ENCODE measurements around the gene RFX2.
"Not testable (repeated sequence)": the region's sequence is repeated elsewhere in the genome, so short reads cannot be mapped to it uniquely, and the experiment has no call there.

The RFX2 gene

DNA sequence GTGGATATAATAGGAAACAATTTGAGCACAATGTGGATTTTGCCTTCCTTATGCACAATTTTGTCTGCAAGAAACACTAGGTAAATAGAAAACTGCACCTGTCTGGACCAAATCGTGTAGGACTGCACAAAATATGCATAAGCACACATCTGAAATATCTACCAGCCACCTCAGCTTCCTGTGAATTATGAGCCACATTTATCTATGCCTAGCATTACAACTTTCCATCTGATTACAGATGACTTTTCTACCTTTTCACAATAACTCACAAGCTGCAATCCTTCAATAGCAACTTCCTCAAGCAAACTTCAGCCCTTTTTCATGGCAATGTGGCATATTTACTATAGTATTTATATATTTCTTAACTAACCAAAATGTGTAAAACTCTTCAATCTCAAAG is 5.7 kb upstream of the RFX2 start:
- no peaks in the 10 kb centered on the region for H3K36me3 ChIP-seq
- H3K27me3 ChIP-seq = no peaks in the 10 kb centered on the region
- peaks cover 0 to 8% (median 0%) of the 10 kb centered on the region in 3 donors for H3K9me3 ChIP-seq
- no peaks in the 10 kb centered on the region for H3K4me1 ChIP-seq
- DNase-seq = no peak
- no peak overlapping the region for H3K27ac ChIP-seq
- no peak for TF ChIP-seq CTCF (IDR thresholded peaks at IDR 0.05)
- H3K4me3 ChIP-seq = no peak overlapping the region
- intact Hi-C loops (cut with DNase I; ENCODE audit: low total_unique reads) = loop anchor here (10.0 kb wide), 1 partner anchor 131 kb away; no protein-coding TSS in a partner anchor

DNA sequence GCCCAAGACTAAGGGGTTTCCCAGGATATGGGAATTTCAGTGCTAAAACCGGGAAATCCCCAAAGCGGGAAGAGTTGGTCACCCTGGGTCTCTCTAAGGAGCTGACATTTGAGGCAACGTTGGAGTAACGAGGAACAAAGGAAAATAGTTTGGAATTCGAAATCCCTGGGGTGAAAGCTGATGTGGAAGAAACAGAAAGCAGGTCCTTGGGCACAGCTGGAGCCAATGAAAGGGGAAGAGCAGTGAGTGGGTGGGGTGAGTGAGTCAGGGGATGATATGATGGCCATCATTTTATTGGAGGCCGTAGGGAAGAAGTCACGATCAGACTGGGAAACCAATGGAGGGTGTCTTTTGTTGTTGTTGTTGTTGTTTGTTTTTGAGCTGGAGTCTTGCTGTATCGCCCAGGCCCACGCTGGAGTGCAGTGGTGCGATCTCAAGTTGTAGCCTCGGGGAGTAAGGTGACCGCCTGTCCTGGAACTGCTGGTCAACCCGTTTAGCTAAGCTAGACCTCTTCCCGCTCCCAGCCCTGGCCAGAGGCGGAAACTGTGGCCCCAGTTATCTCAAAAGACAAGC is 3.4 kb upstream of the RFX2 start:
- Histone ChIP-seq H3K36me3 (no peaks in the 10 kb centered on the region), H3K27ac (no peak overlapping the region), H3K9me3 (no peaks in the 10 kb centered on the region), H3K27me3 (no peaks in the 10 kb centered on the region), H3K4me3 (no peak overlapping the region), H3K4me1 (peaks cover 3 to 10% (median 8%) of the 10 kb centered on the region in 4 donors)
- intact Hi-C loops (cut with DNase I; ENCODE audit: low total_unique reads) = loop anchor here (10.0 kb wide), 1 partner anchor 129 kb away; no protein-coding TSS in a partner anchor
- TF ChIP-seq CTCF (IDR thresholded peaks at IDR 0.05) = no peak
- no peak for DNase-seq

DNA sequence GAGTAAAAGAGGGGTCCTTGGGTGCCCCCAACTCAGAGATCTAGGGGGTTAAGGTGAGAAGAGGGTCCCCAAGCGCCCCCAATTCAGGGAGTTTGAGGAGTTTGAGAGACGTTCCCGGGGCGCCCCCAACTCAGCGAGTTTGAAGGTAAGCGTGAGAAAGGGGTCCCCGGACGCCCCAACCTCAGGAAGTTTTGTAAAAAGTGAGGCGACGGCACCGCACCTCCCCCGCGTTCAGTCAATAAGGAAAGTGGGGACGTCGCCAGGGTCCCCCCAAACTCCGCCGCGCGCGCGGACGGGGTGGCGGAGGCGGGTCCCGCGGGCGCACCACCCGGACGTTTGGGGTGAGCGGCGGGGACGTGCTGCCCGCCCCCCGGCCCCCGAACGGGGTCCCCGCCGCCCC is 353 bp downstream of the RFX2 start:
- intact Hi-C loops (cut with DNase I; ENCODE audit: low total_unique reads) = loop anchor here (5.0 to 10.0 kb wide), 2 partner anchors 53 to 125 kb away; no protein-coding TSS in a partner anchor
- DNase-seq = peak; percentile 35 to 77
- Histone ChIP-seq H3K4me3 (peak overlapping the region; percentile 61 to 92), H3K9me3 (no peaks in the 10 kb centered on the region), H3K27me3 (no peaks in the 10 kb centered on the region), H3K36me3 (no peaks in the 10 kb centered on the region), H3K27ac (peak overlapping the region; percentile 85 to 98), H3K4me1 (peaks cover 3 to 23% (median 16%) of the 10 kb centered on the region in 4 donors)
- no peak for TF ChIP-seq CTCF (IDR thresholded peaks at IDR 0.05)

DNA sequence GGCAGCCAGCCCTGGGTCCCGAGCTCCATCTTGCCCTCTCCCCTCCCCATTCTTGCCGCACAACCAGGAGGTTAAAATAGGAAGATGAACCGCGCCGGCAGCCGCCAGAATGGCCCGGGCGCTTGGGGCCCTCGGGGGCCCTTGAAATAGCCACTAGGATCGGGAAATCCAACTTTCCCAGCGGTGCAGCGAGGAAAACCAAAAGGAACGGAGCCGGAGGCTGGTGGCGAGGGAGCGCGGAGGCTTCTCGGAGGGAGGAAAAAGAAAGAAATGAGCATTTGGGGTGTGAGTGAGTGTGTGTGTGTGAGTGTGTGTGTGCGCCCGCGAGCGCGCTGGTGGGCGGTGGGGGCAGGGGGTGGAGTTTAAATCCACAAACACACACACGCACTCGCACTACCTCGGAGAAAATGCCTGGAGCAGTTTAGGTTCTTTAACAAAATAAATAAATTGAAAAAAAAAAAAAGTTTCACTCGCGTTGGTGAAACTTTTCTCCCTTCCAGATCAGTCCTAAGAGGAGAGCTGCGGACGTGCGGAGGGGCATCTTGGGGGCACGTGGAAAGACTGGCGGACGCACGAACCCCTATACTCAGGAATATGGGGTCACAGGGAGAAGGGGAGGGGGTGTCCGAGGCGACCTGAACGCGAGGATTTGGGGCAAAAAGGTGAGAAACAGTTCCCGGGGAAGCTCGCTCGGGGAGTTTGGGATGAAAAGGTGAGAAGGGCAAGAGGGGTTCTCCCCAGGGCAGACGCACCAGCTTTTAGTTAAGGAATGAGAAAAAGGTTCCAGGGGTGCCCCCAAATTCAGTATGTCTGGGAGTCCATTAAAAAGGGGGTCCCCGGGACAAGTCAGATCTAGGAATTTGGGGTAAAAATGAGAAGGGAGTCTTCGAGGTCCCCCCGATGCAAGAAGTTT is 1.3 kb downstream of the RFX2 start:
- H3K4me1 ChIP-seq = peaks cover 3 to 33% (median 24%) of the 10 kb centered on the region in 4 donors
- no peak for TF ChIP-seq CTCF (IDR thresholded peaks at IDR 0.05)
- no peaks in the 10 kb centered on the region for H3K9me3 ChIP-seq
- H3K4me3 ChIP-seq = peak overlapping the region; percentile 61 to 92
- H3K36me3 ChIP-seq = no peaks in the 10 kb centered on the region
- intact Hi-C loops (cut with DNase I; ENCODE audit: low total_unique reads) = loop anchor here (5.0 kb wide), 1 partner anchor 52 kb away; no protein-coding TSS in a partner anchor
- peak overlapping the region; percentile 85 to 98 for H3K27ac ChIP-seq
- H3K27me3 ChIP-seq = no peaks in the 10 kb centered on the region
- DNase-seq = peak; percentile 75 to 90

DNA sequence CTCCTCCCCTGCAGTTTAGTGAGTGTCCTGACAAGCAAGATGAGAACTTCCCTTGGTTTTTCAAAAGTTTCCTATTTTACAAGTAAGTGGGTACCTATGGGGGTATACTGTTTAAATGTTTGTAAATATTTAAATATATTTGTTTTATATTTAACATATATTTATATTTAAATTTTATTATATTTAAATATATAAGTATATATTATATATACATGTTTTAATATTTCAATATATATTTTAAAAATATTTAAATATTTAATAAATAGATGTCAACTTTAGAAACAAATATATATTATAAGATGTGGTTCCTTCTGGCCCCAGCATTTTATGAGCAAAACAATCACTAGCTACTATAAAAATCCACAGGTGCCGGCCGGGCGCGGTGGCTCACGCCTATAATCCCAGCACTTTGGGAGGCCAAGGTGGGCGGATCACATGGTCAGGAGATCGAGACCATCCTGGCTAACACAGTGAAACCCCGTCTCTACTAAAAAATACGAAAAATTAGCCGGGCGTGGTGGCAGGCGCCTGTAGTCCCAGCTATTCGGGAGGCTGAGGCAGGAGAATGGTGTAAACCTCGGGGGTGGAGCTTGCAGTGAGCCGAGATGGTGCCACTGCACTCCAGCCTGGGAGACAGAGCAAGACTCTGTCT is 3.5 kb downstream of the RFX2 start:
- Histone ChIP-seq H3K4me1 (peaks cover 3 to 55% (median 45%) of the 10 kb centered on the region in 4 donors), H3K27ac (peak overlapping the region; percentile 83 to 98)
- not testable (repeated sequence) for H3K36me3 ChIP-seq, H3K27me3 ChIP-seq, H3K4me3 ChIP-seq, H3K9me3 ChIP-seq, DNase-seq
- intact Hi-C loops (cut with DNase I; ENCODE audit: low total_unique reads) = loop anchor here (5.0 kb wide), 1 partner anchor 49 kb away; no protein-coding TSS in a partner anchor

Measured in tibial artery (tissue), 4 donors.